IPS-15b (cell line): ENCODE measurements around the gene ENOSF1.
"Not testable (repeated sequence)": the region's sequence is repeated elsewhere in the genome, so short reads cannot be mapped to it uniquely, and the experiment has no call there.

ENCODE experiments used
- H3K27me3 ChIP-seq: one replicate; pipeline ENCODE4 v1.6.1; 2013; ENCODE audit warnings: low read length; ENCODE audit not compliant: control insufficient read depth, insufficient read depth
- H3K36me3 ChIP-seq: one replicate; pipeline ENCODE4 v1.6.1; 2013; ENCODE audit warnings: low read length; ENCODE audit not compliant: control insufficient read depth, insufficient read depth
- H3K4me1 ChIP-seq: one replicate; pipeline ENCODE4 v1.6.1; 2013; ENCODE audit warnings: mild to moderate bottlenecking, low read length; ENCODE audit not compliant: control insufficient read depth, insufficient read depth
- H3K4me3 ChIP-seq: one replicate; pipeline ENCODE4 v1.5.1; 2013; ENCODE audit warnings: low read depth, low read length
- H3K9ac ChIP-seq: one replicate; pipeline ENCODE4 v1.6.1; 2013; ENCODE audit warnings: low read depth, mild to moderate bottlenecking, low read length
- H3K9me3 ChIP-seq: one replicate; pipeline ENCODE4 v1.6.1; 2013; ENCODE audit warnings: mild to moderate bottlenecking, low read length; ENCODE audit not compliant: control insufficient read depth, insufficient read depth

The ENOSF1 gene

DNA sequence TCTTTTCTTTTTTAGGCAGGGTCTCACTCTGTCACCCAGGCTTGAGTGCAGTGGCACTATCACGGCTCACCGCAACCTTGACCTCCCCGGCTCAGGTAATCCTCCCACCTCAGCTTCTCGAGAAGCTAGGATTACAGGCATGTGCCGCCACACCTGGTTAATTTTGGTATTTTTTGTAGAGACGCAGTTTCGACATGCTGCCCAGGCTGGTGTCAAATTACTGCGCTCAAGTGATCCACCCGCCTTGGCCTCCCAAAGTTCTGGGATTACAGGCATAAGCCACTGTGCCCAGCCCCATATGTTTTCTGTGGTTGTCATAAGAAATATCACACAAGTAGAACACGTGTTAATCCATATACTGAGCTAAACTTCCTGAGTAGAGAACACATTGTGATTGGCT lies 14.6 kb downstream of the ENOSF1 start:
- Histone ChIP-seq H3K36me3 (peaks cover 3% of the 10 kb centered on the region), H3K9me3 (no peaks in the 10 kb centered on the region), H3K4me1 (no peaks in the 10 kb centered on the region), H3K4me3 (no peak overlapping the region), H3K9ac (no peak overlapping the region), H3K27me3 (no peaks in the 10 kb centered on the region)

DNA sequence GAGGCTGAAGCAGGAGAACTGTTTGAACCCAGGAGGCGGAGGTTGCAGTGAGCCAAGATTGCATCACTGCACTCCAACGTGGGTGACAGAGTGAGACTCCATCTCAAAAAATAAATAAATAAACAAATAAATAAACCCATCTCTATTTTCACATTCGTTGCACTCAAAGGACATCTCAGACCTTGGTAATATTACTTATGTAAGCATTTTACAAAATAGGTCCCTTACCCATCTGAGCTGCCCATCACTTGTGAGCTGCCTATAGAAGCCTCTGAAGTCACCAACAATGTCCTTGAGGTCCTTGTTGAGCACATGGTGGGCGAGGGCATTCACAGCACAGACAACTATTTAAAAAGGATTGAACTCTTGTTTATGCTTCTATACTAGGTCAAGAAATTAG lies 15.4 kb downstream of the ENOSF1 start:
- Histone ChIP-seq H3K4me1 (no peaks in the 10 kb centered on the region), H3K36me3 (peaks cover 4% of the 10 kb centered on the region), H3K4me3 (no peak overlapping the region), H3K9ac (no peak overlapping the region), H3K27me3 (no peaks in the 10 kb centered on the region), H3K9me3 (no peaks in the 10 kb centered on the region)

DNA sequence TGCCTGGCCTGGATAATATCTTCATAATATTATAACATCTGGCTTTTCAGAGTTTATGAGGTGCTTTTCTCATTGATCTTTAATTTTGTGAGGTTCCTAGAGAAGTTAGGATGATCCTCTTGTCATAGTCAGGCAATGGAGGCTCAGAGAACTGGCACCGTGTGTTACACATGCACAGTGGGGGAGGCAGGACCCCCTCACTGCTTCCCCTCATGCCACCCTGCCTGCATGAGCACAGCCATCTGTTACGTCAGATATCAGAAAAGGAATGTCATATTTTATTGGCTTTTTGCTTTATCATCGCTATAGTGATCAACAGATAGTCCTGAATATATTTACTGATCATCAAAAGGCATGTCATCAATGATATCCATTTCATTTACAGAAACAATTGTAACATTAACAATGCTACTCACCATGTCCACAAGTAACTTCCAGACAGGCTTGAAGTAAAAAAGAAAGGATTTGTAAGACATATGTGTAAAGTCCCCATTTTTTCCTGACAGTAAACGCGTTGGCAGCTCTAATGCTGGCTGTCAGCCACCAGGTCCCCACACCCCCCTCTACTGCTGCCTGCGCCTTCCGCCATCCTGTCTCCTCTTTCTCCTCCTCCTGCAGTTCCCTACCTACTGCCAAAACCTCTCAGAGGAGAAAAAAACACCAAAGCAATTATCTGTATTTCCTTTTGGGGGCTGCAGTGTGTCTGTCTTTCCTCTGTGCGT lies 18.8 kb downstream of the ENOSF1 start:
- Histone ChIP-seq H3K4me3 (no peak overlapping the region), H3K27me3 (no peaks in the 10 kb centered on the region), H3K9me3 (no peaks in the 10 kb centered on the region), H3K4me1 (no peaks in the 10 kb centered on the region), H3K36me3 (peaks cover 8% of the 10 kb centered on the region), H3K9ac (no peak overlapping the region)

- peaks cover 8% of the 10 kb centered on the region for H3K36me3 ChIP-seq
- H3K9me3 ChIP-seq, result no peaks in the 10 kb centered on the region
- H3K9ac ChIP-seq, result no peak overlapping the region
- no peaks in the 10 kb centered on the region for H3K27me3 ChIP-seq
- H3K4me3 ChIP-seq, result no peak overlapping the region
- H3K4me1 ChIP-seq, result no peaks in the 10 kb centered on the region
Observed at GRCh38 chr18:692824-693223, 19.6 kb downstream of the ENOSF1 start.

- H3K9me3 ChIP-seq, result no peaks in the 10 kb centered on the region
- peaks cover 8% of the 10 kb centered on the region for H3K36me3 ChIP-seq
- H3K4me1 ChIP-seq, result peaks cover 15% of the 10 kb centered on the region
- H3K9ac ChIP-seq, result no peak overlapping the region
- no peak overlapping the region for H3K4me3 ChIP-seq
- peaks cover 5% of the 10 kb centered on the region for H3K27me3 ChIP-seq
Observed at GRCh38 chr18:688323-688722, 24.1 kb downstream of the ENOSF1 start.

DNA sequence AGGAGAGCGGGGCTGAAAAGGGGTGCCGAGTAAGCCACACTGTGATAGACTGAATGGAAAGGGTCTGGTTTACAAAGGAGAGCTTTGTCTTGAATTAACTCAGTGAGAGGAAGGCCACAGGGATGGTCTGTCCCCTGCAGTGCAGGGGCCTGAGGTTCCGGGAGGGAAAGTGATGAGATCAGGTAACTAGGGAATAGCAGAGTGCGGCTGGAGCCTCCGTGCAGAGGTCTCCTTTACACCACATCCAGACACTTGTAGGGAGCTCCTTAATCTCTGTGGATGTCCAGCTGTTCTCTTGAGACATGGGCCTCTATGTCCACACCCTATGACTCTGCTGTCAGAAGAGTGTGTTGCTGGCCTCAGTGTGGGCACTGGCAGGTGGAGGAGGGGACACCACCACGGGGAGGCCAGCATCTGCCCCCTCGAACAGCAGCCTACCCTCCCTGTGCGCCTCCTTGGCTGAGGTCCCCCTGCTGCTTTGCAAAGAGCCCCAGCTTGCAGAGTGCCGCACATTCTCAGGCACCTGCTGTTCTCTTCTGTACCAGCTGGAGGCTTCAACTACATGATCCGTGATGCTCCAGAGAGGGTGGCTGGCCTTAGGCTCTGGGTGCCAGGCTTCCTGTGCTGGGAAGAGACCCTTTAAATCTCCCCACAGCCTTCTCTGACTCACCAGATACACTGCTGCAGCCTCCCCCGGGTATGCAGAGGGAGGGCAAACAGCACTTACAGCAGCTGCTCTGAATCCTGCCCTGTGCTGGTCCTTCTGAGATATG lies 25.9 kb downstream of the ENOSF1 start:
- Histone ChIP-seq H3K36me3 (no peaks in the 10 kb centered on the region), H3K27me3 (peaks cover 5% of the 10 kb centered on the region), H3K9me3 (no peaks in the 10 kb centered on the region), H3K9ac (no peak overlapping the region), H3K4me3 (no peak overlapping the region), H3K4me1 (peaks cover 15% of the 10 kb centered on the region)

- Histone ChIP-seq H3K9ac (no peak overlapping the region), H3K4me3 (no peak overlapping the region), H3K27me3 (peaks cover 5% of the 10 kb centered on the region), H3K9me3 (no peaks in the 10 kb centered on the region), H3K36me3 (no peaks in the 10 kb centered on the region), H3K4me1 (peaks cover 15% of the 10 kb centered on the region)
Observed at GRCh38 chr18:685438-685837, 27.0 kb downstream of the ENOSF1 start.

- peaks cover 5% of the 10 kb centered on the region for H3K27me3 ChIP-seq
- H3K9me3 ChIP-seq, result no peaks in the 10 kb centered on the region
- no peak overlapping the region for H3K4me3 ChIP-seq
- no peaks in the 10 kb centered on the region for H3K36me3 ChIP-seq
- peaks cover 15% of the 10 kb centered on the region for H3K4me1 ChIP-seq
- no peak overlapping the region for H3K9ac ChIP-seq
Observed at GRCh38 chr18:683531-683930, 28.9 kb downstream of the ENOSF1 start.

DNA sequence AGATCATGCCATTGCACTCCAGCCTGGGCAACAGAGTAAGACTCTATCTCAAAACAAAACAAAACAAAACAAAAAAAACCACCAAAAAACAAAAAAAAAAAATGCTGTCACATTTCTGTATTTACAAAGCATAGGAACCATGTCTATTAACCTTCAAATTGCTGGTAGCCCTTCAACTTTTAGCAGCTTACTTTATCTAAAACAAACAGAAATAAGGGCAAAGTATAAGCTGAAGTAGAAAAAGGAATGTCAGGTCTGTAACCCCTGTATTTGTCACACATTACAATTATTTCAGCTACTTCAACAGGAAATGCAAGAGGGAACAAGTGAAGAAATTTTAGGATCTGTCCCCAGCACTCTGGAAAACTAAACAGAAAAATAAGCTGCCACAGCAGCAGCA lies 29.6 kb downstream of the ENOSF1 start:
- Histone ChIP-seq H3K9ac (no peak overlapping the region), H3K36me3 (no peaks in the 10 kb centered on the region), H3K9me3 (no peaks in the 10 kb centered on the region)

DNA sequence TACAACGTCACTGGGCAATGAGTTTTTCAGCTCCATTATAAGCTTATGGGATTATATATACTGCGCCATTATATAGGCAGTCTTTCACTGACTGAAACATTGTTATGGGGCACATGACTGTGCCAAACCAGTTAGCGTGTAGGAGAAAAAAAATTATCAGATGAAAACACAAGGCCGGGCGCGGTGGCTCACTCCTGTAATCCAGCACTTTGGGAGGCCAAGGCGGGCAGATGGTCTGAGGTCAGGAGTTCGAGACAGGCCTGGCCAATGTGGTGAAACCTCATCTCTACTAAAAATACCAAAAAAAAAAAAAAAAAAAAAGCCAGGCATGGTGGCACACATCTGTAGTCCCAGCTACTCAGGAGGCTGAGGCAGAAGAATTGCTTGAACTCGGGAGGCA lies 30.0 kb downstream of the ENOSF1 start:
- H3K27me3 ChIP-seq, H3K36me3 ChIP-seq, H3K9ac ChIP-seq, H3K4me3 ChIP-seq, H3K9me3 ChIP-seq: not testable (repeated sequence)
- peaks cover 15% of the 10 kb centered on the region for H3K4me1 ChIP-seq

More for the DNA sequence above, 29.6 kb downstream of the ENOSF1 start:
- peaks cover 5% of the 10 kb centered on the region for H3K27me3 ChIP-seq
- H3K4me1 ChIP-seq, result peaks cover 15% of the 10 kb centered on the region
- no peak overlapping the region for H3K4me3 ChIP-seq

DNA sequence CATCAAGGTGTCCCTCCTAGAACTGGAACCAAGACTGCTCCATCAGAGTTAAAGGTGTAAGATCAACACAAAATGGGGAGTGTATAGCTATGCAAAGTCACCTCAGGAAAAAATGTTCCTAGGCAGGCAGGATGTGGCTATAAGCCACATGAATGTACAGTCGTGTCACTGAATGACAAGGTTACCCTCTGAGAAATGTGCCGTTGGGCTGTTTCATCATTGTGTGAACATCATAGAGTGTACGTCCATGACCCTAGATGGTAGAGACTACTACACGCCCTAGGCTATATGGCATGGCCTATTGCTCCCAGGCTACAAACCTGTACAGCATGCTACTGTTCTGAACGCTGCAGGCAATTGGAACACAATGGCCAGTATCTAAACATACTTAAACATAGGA lies 30.4 kb downstream of the ENOSF1 start:
- no peak overlapping the region for H3K4me3 ChIP-seq
- H3K36me3 ChIP-seq, result no peaks in the 10 kb centered on the region
- H3K4me1 ChIP-seq, result peaks cover 11% of the 10 kb centered on the region
- no peaks in the 10 kb centered on the region for H3K27me3 ChIP-seq
- H3K9ac ChIP-seq, result no peak overlapping the region
- no peaks in the 10 kb centered on the region for H3K9me3 ChIP-seq

- H3K4me1 ChIP-seq, result no peaks in the 10 kb centered on the region
- no peaks in the 10 kb centered on the region for H3K9me3 ChIP-seq
- H3K4me3 ChIP-seq, result no peak overlapping the region
- no peak overlapping the region for H3K9ac ChIP-seq
- H3K36me3 ChIP-seq, result peaks cover 4% of the 10 kb centered on the region
- no peaks in the 10 kb centered on the region for H3K27me3 ChIP-seq
Observed at GRCh38 chr18:680392-680791, 32.0 kb downstream of the ENOSF1 start.
